Measurements from ENCODE around the gene ATOH7.
A peak's percentile ranks its signal among the peaks of the same experiment; 100 is the strongest.

ATOH7 gene

DNA sequence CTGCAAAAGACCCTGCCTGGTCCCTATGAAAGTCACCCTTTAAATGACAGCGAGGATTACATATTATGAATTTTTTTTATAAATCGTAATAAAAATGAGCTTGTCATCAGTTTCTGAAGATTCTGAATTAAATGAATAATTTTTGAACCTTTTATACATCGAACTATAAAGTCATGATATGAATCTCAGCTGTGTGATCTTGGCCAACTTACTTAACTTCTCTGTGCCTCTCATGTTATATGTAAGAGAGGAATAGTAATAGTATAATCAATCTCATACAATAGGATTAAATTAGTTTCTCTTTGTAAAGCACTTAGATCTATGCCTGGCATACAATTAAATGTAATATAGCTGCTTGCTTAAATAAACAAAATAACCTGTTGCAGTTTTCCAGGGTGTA lies 5.3 kb upstream of the ATOH7 start:
- TF ChIP-seq, protein P1, sequence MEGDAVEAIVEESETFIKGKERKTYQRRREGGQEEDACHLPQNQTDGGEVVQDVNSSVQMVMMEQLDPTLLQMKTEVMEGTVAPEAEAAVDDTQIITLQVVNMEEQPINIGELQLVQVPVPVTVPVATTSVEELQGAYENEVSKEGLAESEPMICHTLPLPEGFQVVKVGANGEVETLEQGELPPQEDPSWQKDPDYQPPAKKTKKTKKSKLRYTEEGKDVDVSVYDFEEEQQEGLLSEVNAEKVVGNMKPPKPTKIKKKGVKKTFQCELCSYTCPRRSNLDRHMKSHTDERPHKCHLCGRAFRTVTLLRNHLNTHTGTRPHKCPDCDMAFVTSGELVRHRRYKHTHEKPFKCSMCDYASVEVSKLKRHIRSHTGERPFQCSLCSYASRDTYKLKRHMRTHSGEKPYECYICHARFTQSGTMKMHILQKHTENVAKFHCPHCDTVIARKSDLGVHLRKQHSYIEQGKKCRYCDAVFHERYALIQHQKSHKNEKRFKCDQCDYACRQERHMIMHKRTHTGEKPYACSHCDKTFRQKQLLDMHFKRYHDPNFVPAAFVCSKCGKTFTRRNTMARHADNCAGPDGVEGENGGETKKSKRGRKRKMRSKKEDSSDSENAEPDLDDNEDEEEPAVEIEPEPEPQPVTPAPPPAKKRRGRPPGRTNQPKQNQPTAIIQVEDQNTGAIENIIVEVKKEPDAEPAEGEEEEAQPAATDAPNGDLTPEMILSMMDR (conservative IDR thresholded peaks at IDR 0.05; ENCODE audit: control insufficient read depth, insufficient read depth, low read depth, low read length), result no peak
- no peak for DNase-seq (ENCODE audit: low read depth)
- H3K4me3 ChIP-seq (ENCODE audit: control insufficient read depth, low read depth, low read length), result no peak overlapping the region

- TF ChIP-seq, protein P1 (conservative IDR thresholded peaks at IDR 0.05; ENCODE audit: control insufficient read depth, insufficient read depth, low read depth, low read length), result no peak
- no peak overlapping the region for H3K4me3 ChIP-seq (ENCODE audit: control insufficient read depth, low read depth, low read length)
- DNase-seq (ENCODE audit: low read depth), result no peak
Measured at GRCh38 chr10:68235581-68235980, 3.7 kb upstream of the ATOH7 start.

GRCh38 chr10:68235111-68235510 lies 3.2 kb upstream of the ATOH7 start:
- no peak overlapping the region for H3K4me3 ChIP-seq (ENCODE audit: control insufficient read depth, low read depth, low read length)
- TF ChIP-seq, protein P1 (conservative IDR thresholded peaks at IDR 0.05; ENCODE audit: control insufficient read depth, insufficient read depth, low read depth, low read length), result no peak
- no peak for DNase-seq (ENCODE audit: low read depth)

DNA sequence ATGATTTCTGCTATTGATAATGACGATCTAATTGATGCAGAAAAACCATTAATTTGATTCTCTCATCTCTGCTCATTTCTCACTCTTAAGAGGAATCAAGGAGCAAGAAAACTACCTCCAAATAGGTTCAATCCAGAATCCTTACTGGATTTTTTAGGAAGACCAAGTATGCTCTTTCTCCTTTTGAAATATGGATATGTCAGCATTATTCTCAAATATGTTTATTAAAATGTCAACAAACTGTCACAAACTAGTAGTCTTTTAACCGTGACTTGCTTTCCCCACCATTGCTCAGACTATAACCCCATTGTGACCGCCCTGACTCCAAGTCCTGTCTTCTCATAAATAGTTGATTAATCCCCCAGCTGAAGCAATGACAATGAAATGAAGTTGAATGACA lies 1.1 kb upstream of the ATOH7 start:
- no peak overlapping the region for H3K4me3 ChIP-seq (ENCODE audit: control insufficient read depth, low read depth, low read length)
- DNase-seq (ENCODE audit: low read depth), result no peak
- TF ChIP-seq, protein P1 (conservative IDR thresholded peaks at IDR 0.05; ENCODE audit: control insufficient read depth, insufficient read depth, low read depth, low read length), result no peak

- H3K4me3 ChIP-seq (ENCODE audit: control insufficient read depth, low read depth, low read length), result peak overlapping the region; percentile 67
- TF ChIP-seq, protein P1 (conservative IDR thresholded peaks at IDR 0.05; ENCODE audit: control insufficient read depth, insufficient read depth, low read depth, low read length), result peak; percentile 7
- DNase-seq (ENCODE audit: low read depth), result peak; percentile 58
Measured at GRCh38 chr10:68231106-68231816, 652 bp downstream of the ATOH7 start.

GRCh38 chr10:68230268-68230667 lies 1.6 kb downstream of the ATOH7 start:
- TF ChIP-seq, protein P1 (conservative IDR thresholded peaks at IDR 0.05; ENCODE audit: control insufficient read depth, insufficient read depth, low read depth, low read length), result no peak
- no peak for DNase-seq (ENCODE audit: low read depth)
- no peak overlapping the region for H3K4me3 ChIP-seq (ENCODE audit: control insufficient read depth, low read depth, low read length)
